ENCODE results near the gene CNTNAP2. TPM values are rescaled to one million over a fixed set of nuclear protein-coding genes. Genes with fewer than 3 reads are reported as not detected.

Gene CNTNAP2
- total and polyA plus RNA-seq, 8 donors, result 0.09 to 1.1 (median 0.38) TPM

GRCh38 chr7:147197006-147197405 lies 1080.4 kb downstream of the CNTNAP2 start:
- ATAC-seq (no peak), FAIRE-seq (no peak), DNase-seq (no peak)
- H3K9me3 ChIP-seq, result no peaks in the 10 kb centered on the region
- H3K27ac ChIP-seq, result no peak overlapping the region
- no peaks in the 10 kb centered on the region for H3K36me3 ChIP-seq
- WGBS, 2 donors, result 85 to 92% methylated on average over 7 of the region's 7 CpGs
- no peak for TF ChIP-seq CTCF (IDR thresholded peaks at IDR 0.05)
- no peaks in the 10 kb centered on the region for H3K4me1 ChIP-seq
- no peaks in the 10 kb centered on the region for H3K27me3 ChIP-seq
- intact Hi-C loops (cut with DNase I), result no loop called here
- H3K4me3 ChIP-seq, result no peak overlapping the region

GRCh38 chr7:147199868-147200267 lies 1083.3 kb downstream of the CNTNAP2 start:
- DNase-seq, result no peak
- intact Hi-C loops (cut with DNase I), result no loop called here

GRCh38 chr7:147207988-147208387 lies 1091.4 kb downstream of the CNTNAP2 start:
- no peak for DNase-seq
- H3K9me3 ChIP-seq, result no peaks in the 10 kb centered on the region
- 80 to 93% methylated on average over 1 of the region's 1 CpG for WGBS, 2 donors
- H3K27me3 ChIP-seq, result no peaks in the 10 kb centered on the region
- no peaks in the 10 kb centered on the region for H3K36me3 ChIP-seq
- ATAC-seq, result no peak
- H3K27ac ChIP-seq, result no peak overlapping the region
- intact Hi-C loops (cut with DNase I), result no loop called here
- no peak for TF ChIP-seq CTCF (IDR thresholded peaks at IDR 0.05)
- H3K4me1 ChIP-seq, result no peaks in the 10 kb centered on the region
- FAIRE-seq, result no peak
- no peak overlapping the region for H3K4me3 ChIP-seq

More at GRCh38 chr7:147199868-147200267, 1083.3 kb downstream of the CNTNAP2 start:
- no peak for TF ChIP-seq CTCF (IDR thresholded peaks at IDR 0.05)
- H3K9me3 ChIP-seq, result no peaks in the 10 kb centered on the region
- 76 to 80% methylated on average over 1 of the region's 1 CpG for WGBS, 2 donors
- FAIRE-seq (no peak), ATAC-seq (no peak)
- H3K27me3 ChIP-seq, result no peaks in the 10 kb centered on the region
- H3K4me3 ChIP-seq, result no peak overlapping the region
- no peaks in the 10 kb centered on the region for H3K36me3 ChIP-seq
- H3K27ac ChIP-seq, result no peak overlapping the region
- H3K4me1 ChIP-seq, result no peaks in the 10 kb centered on the region

- no peaks in the 10 kb centered on the region for H3K27me3 ChIP-seq
- WGBS, 2 donors, result 53 to 64% methylated on average over 2 of the region's 2 CpGs
- H3K4me1 ChIP-seq, result no peaks in the 10 kb centered on the region
- TF ChIP-seq CTCF (IDR thresholded peaks at IDR 0.05), result no peak
- H3K9me3 ChIP-seq, result no peaks in the 10 kb centered on the region
- DNase-seq (no peak), ATAC-seq (no peak), FAIRE-seq (no peak)
- H3K27ac ChIP-seq, result no peak overlapping the region
- intact Hi-C loops (cut with DNase I), result no loop called here
- no peak overlapping the region for H3K4me3 ChIP-seq
- no peaks in the 10 kb centered on the region for H3K36me3 ChIP-seq
Measured at GRCh38 chr7:147231275-147231674, 1114.7 kb downstream of the CNTNAP2 start.

- H3K9me3 ChIP-seq, result no peaks in the 10 kb centered on the region
- intact Hi-C loops (cut with DNase I), result no loop called here
- FAIRE-seq (no peak), ATAC-seq (no peak), DNase-seq (no peak)
- no peak overlapping the region for H3K27ac ChIP-seq
- no peak for TF ChIP-seq CTCF (IDR thresholded peaks at IDR 0.05)
- no peaks in the 10 kb centered on the region for H3K36me3 ChIP-seq
- H3K27me3 ChIP-seq, result no peaks in the 10 kb centered on the region
- H3K4me1 ChIP-seq, result no peaks in the 10 kb centered on the region
- no peak overlapping the region for H3K4me3 ChIP-seq
- 86 to 92% methylated on average over 5 of the region's 5 CpGs for WGBS, 2 donors
Measured at GRCh38 chr7:147235645-147236382, 1119.2 kb downstream of the CNTNAP2 start.
